Vagina (tissue), 2 donors: ENCODE measurements around the gene PRB3. TPM values are rescaled to one million over a fixed set of nuclear protein-coding genes. Genes with fewer than 3 reads are reported as not detected.

ENCODE experiments used
- DNase-seq, 2 donors: peaks; one replicate each; pipeline ENCODE4 v3.0.0-alpha.2; 2017; ENCODE audit errors: extremely low spot score in 2 of 2
- H3K27ac ChIP-seq: fragments of 200-600 bp; sonication (generic); one replicate; pipeline ENCODE4 v1.5.1; 2019
- H3K27me3 ChIP-seq: fragments of 200-600 bp; sonication (generic); one replicate; pipeline ENCODE4 v1.5.1; 2019
- H3K36me3 ChIP-seq, 2 donors: fragments of 200-600 bp; sonication (generic); one replicate each; pipeline ENCODE4 v1.5.1; 2017 to 2019
- H3K4me1 ChIP-seq: fragments of 200-600 bp; sonication (generic); one replicate; pipeline ENCODE4 v1.5.1; 2019
- H3K4me3 ChIP-seq, 2 donors: fragments of 200-600 bp; sonication (generic); 1 replicate in 1 of 2; 2 replicates in 1 of 2; pipeline ENCODE4 v1.5.1; 2016 to 2019
- H3K9me3 ChIP-seq: fragments of 200-600 bp; sonication (generic); one replicate; pipeline ENCODE4 v1.5.1; 2019
- CTCF ChIP-seq, 3 experiments: fragments of 450-650 bp in 2 of 3; fragments of 200-600 bp in 1 of 3; sonication (generic) in 1 of 3; IDR thresholded peaks; one replicate each; pipeline ENCODE4 v1.5.1; 2017 to 2019; ENCODE audit warnings: antibody characterized with exemption in 3 of 3, mild to moderate bottlenecking in 2 of 3, moderate library complexity in 2 of 3
- POLR2A ChIP-seq, 2 donors: fragments of 450-650 bp; IDR thresholded peaks; one replicate each; pipeline ENCODE4 v1.6.1; 2017; ENCODE audit warnings: antibody characterized with exemption in 2 of 2, mild to moderate bottlenecking in 2 of 2, moderate library complexity in 2 of 2
- POLR2AphosphoS5 ChIP-seq, 2 donors: sonication (generic); formaldehyde crosslinking; IDR thresholded peaks; one replicate each; pipeline ENCODE4 v1.9.0; 2017; ENCODE audit warnings: antibody characterized with exemption in 2 of 2, mild to moderate bottlenecking in 2 of 2, low read depth in 1 of 2; ENCODE audit not compliant: insufficient read depth in 1 of 2
- intact Hi-C: fragments of 100-400 bp; cut with DNase I; formaldehyde crosslinking; loops from one replicate; pipeline ENCODE4 v1.15.1; 2023
- total RNA-seq: library from RNA; depleted of rRNA; stranded (reverse); fragments of >200 nt; gene quantifications from one replicate; pipeline ENCODE4 v1.2.3, GENCODE V29; 2016

PRB3 gene
- total RNA-seq, 1 donor from 2014 or later, result not detected

GRCh38 chr12:11246489-11246888, 23.0 kb downstream of the PRB3 start:
- no peaks in the 10 kb centered on the region for H3K4me1 ChIP-seq
- TF ChIP-seq CTCF (IDR thresholded peaks at IDR 0.05), result no peak
- TF ChIP-seq POLR2A (IDR thresholded peaks at IDR 0.05), result no peak
- TF ChIP-seq POLR2AphosphoS5 (IDR thresholded peaks at IDR 0.05; ENCODE audit: insufficient read depth in 1 of 2, low read depth in 1 of 2), result no peak
- no peak for DNase-seq
- no peak overlapping the region for H3K27ac ChIP-seq
- H3K4me3 ChIP-seq, result no peak overlapping the region
- no peaks in the 10 kb centered on the region for H3K36me3 ChIP-seq
- no peaks in the 10 kb centered on the region for H3K9me3 ChIP-seq
- intact Hi-C loops, result no loop called here
- H3K27me3 ChIP-seq, result no peaks in the 10 kb centered on the region

GRCh38 chr12:11242656-11243055, 26.9 kb downstream of the PRB3 start:
- Histone ChIP-seq H3K27me3 (no peaks in the 10 kb centered on the region), H3K27ac (no peak overlapping the region), H3K4me1 (no peaks in the 10 kb centered on the region), H3K36me3 (no peaks in the 10 kb centered on the region), H3K4me3 (no peak overlapping the region), H3K9me3 (no peaks in the 10 kb centered on the region)
- TF ChIP-seq CTCF (IDR thresholded peaks at IDR 0.05), result no peak
- no peak for TF ChIP-seq POLR2AphosphoS5 (IDR thresholded peaks at IDR 0.05; ENCODE audit: insufficient read depth in 1 of 2, low read depth in 1 of 2)
- no peak for TF ChIP-seq POLR2A (IDR thresholded peaks at IDR 0.05)
- intact Hi-C loops, result no loop called here
- no peak for DNase-seq

- no peaks in the 10 kb centered on the region for H3K27me3 ChIP-seq
- TF ChIP-seq CTCF (IDR thresholded peaks at IDR 0.05) (no peak), POLR2AphosphoS5 (IDR thresholded peaks at IDR 0.05; ENCODE audit: insufficient read depth in 1 of 2, low read depth in 1 of 2) (no peak), POLR2A (IDR thresholded peaks at IDR 0.05) (no peak)
- intact Hi-C loops, result no loop called here
- H3K4me1 ChIP-seq, result no peaks in the 10 kb centered on the region
- no peak for DNase-seq
- H3K36me3 ChIP-seq, result no peaks in the 10 kb centered on the region
- no peak overlapping the region for H3K4me3 ChIP-seq
- H3K9me3 ChIP-seq, result no peaks in the 10 kb centered on the region
- no peak overlapping the region for H3K27ac ChIP-seq
These were observed 29.1 kb downstream of the PRB3 start for GRCh38 chr12:11240348-11240930.

- H3K9me3 ChIP-seq, result no peaks in the 10 kb centered on the region
- no peak overlapping the region for H3K4me3 ChIP-seq
- no peak for TF ChIP-seq CTCF (IDR thresholded peaks at IDR 0.05)
- TF ChIP-seq POLR2A (IDR thresholded peaks at IDR 0.05), result no peak
- intact Hi-C loops, result no loop called here
- no peaks in the 10 kb centered on the region for H3K4me1 ChIP-seq
- no peak for DNase-seq
- no peaks in the 10 kb centered on the region for H3K27me3 ChIP-seq
- H3K27ac ChIP-seq, result no peak overlapping the region
- no peaks in the 10 kb centered on the region for H3K36me3 ChIP-seq
These were observed 31.2 kb downstream of the PRB3 start for GRCh38 chr12:11238275-11238674.

- intact Hi-C loops, result no loop called here
- no peaks in the 10 kb centered on the region for H3K9me3 ChIP-seq
- DNase-seq, result no peak
- H3K27ac ChIP-seq, result no peak overlapping the region
- no peaks in the 10 kb centered on the region for H3K4me1 ChIP-seq
- no peak for TF ChIP-seq CTCF (IDR thresholded peaks at IDR 0.05)
- no peak for TF ChIP-seq POLR2A (IDR thresholded peaks at IDR 0.05)
- TF ChIP-seq POLR2AphosphoS5 (IDR thresholded peaks at IDR 0.05; ENCODE audit: insufficient read depth in 1 of 2, low read depth in 1 of 2), result no peak
- H3K27me3 ChIP-seq, result no peaks in the 10 kb centered on the region
- no peak overlapping the region for H3K4me3 ChIP-seq
- H3K36me3 ChIP-seq, result no peaks in the 10 kb centered on the region
These were observed 36.0 kb downstream of the PRB3 start for GRCh38 chr12:11233532-11233931.
